ENCODE data around the gene CDH10. TPM values are rescaled to one million over a fixed set of nuclear protein-coding genes. Genes with fewer than 3 reads are reported as not detected.

Gene CDH10
- total RNA-seq, 1 donor from 2014 or later: 11.0 TPM

GRCh38 chr5:24496268-24496667 is 148.5 kb downstream of the CDH10 start:
- Mint-ChIP-seq H3K27ac (no peak overlapping the region), H3K36me3 (ENCODE audit: insufficient read depth) (no peaks in the 10 kb centered on the region), H3K4me1 (ENCODE audit: low read depth) (peaks cover 5% of the 10 kb centered on the region), H3K4me3 (ENCODE audit: low read depth) (no peak overlapping the region), H3K27me3 (no peaks in the 10 kb centered on the region), H3K9me3 (ENCODE audit: low read depth) (no peaks in the 10 kb centered on the region)
- no peak for DNase-seq (ENCODE audit: low spot score, unreplicated experiment)
- TF ChIP-seq CTCF (IDR thresholded peaks at IDR 0.05; ENCODE audit: unreplicated experiment): no peak

GRCh38 chr5:24492229-24492628 is 152.5 kb downstream of the CDH10 start:
- no peaks in the 10 kb centered on the region for H3K9me3 Mint-ChIP-seq (ENCODE audit: low read depth)
- H3K27ac Mint-ChIP-seq: no peak overlapping the region
- no peak overlapping the region for H3K4me3 Mint-ChIP-seq (ENCODE audit: low read depth)
- no peak for DNase-seq (ENCODE audit: low spot score, unreplicated experiment)
- H3K36me3 Mint-ChIP-seq (ENCODE audit: insufficient read depth): peaks cover 3% of the 10 kb centered on the region
- H3K27me3 Mint-ChIP-seq: no peaks in the 10 kb centered on the region
- peaks cover 5% of the 10 kb centered on the region for H3K4me1 Mint-ChIP-seq (ENCODE audit: low read depth)
- TF ChIP-seq CTCF (IDR thresholded peaks at IDR 0.05; ENCODE audit: unreplicated experiment): no peak

GRCh38 chr5:24491490-24491889 is 153.3 kb downstream of the CDH10 start:
- no peak for DNase-seq (ENCODE audit: low spot score, unreplicated experiment)
- Mint-ChIP-seq H3K4me1 (ENCODE audit: low read depth) (peaks cover 4% of the 10 kb centered on the region), H3K27ac (no peak overlapping the region), H3K4me3 (ENCODE audit: low read depth) (no peak overlapping the region), H3K27me3 (no peaks in the 10 kb centered on the region), H3K9me3 (ENCODE audit: low read depth) (no peaks in the 10 kb centered on the region), H3K36me3 (ENCODE audit: insufficient read depth) (peaks cover 3% of the 10 kb centered on the region)
- TF ChIP-seq CTCF (IDR thresholded peaks at IDR 0.05; ENCODE audit: unreplicated experiment): no peak

- H3K4me3 Mint-ChIP-seq (ENCODE audit: low read depth): no peak overlapping the region
- H3K9me3 Mint-ChIP-seq (ENCODE audit: low read depth): no peaks in the 10 kb centered on the region
- H3K4me1 Mint-ChIP-seq (ENCODE audit: low read depth): peaks cover 2% of the 10 kb centered on the region
- H3K27ac Mint-ChIP-seq: peak overlapping the region; percentile 82
- no peak for TF ChIP-seq CTCF (IDR thresholded peaks at IDR 0.05; ENCODE audit: unreplicated experiment)
- DNase-seq (ENCODE audit: low spot score, unreplicated experiment): no peak
- peaks cover 3% of the 10 kb centered on the region for H3K36me3 Mint-ChIP-seq (ENCODE audit: insufficient read depth)
- no peaks in the 10 kb centered on the region for H3K27me3 Mint-ChIP-seq
Measured at GRCh38 chr5:24487368-24488229, 157.2 kb downstream of the CDH10 start.

GRCh38 chr5:24480952-24481351 is 163.8 kb downstream of the CDH10 start:
- Mint-ChIP-seq H3K27ac (no peak overlapping the region), H3K27me3 (no peaks in the 10 kb centered on the region), H3K4me3 (ENCODE audit: low read depth) (no peak overlapping the region), H3K4me1 (ENCODE audit: low read depth) (no peaks in the 10 kb centered on the region), H3K9me3 (ENCODE audit: low read depth) (no peaks in the 10 kb centered on the region), H3K36me3 (ENCODE audit: insufficient read depth) (no peaks in the 10 kb centered on the region)
- no peak for TF ChIP-seq CTCF (IDR thresholded peaks at IDR 0.05; ENCODE audit: unreplicated experiment)
- DNase-seq (ENCODE audit: low spot score, unreplicated experiment): no peak

Data from progenitor cell of endocrine pancreas (in vitro differentiated cells).